ENCODE measurements around the gene EP400. TPM values are rescaled to one million over a fixed set of nuclear protein-coding genes. Genes with fewer than 3 reads are reported as not detected.

The EP400 gene
- total RNA-seq, 1 experiment from 2014 or later: 61.7 TPM

DNA sequence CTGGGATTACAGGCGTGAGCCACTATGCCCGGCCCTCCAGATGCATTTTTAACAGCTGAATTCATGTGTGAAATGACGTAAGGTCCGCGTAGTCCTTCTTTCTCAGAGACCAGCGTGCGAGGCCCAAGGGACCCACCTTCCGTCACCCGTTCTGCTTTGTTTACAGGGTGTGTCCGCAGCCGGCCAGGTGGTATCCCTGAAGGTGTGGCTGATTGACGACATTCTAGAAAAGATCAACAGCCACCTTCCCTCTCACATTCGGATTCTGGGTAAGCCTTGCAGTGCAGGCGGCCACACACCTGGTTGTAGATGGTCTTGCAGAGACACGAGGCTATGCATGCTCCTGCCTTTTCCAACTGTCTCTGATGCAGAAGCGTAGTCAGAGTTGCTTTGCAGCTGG is 10.7 kb upstream of the EP400 start:
- H3K4ac ChIP-seq (ENCODE audit: low read depth, low read length): no peak overlapping the region
- no peak overlapping the region for H2AK5ac ChIP-seq (ENCODE audit: insufficient read length, low read length)
- Mint-ChIP-seq H3K27ac (no peak overlapping the region; a peak in 1 of 7 replicates), H3K36me3 (ENCODE audit: insufficient read depth in 1 of 3, low read depth in 3 of 3) (peaks cover 59 to 93% (median 69%) of the 10 kb centered on the region in 3 experiments; a peak in 6 of 7 replicates), H3K9me3 (no peaks in the 10 kb centered on the region), H3K4me1 (no peaks in the 10 kb centered on the region), H3K4me3 (no peak overlapping the region), H3K27me3 (ENCODE audit: low read depth) (no peaks in the 10 kb centered on the region)
- H3K56ac ChIP-seq (ENCODE audit: insufficient read length, low read depth, low read length): no peak overlapping the region
- H2BK15ac ChIP-seq (ENCODE audit: low read depth, low read length): no peak overlapping the region
- H3K79me2 ChIP-seq (ENCODE audit: insufficient read depth, low read length): no peaks in the 10 kb centered on the region; the same call in 1 of the 2 replicates
- H3K9me3 ChIP-seq (ENCODE audit: control insufficient read depth, low read depth, low read length): no peaks in the 10 kb centered on the region
- H3K9ac ChIP-seq (ENCODE audit: extremely low read depth, insufficient read length, low read length): no peak overlapping the region
- no peak overlapping the region for H4K5ac ChIP-seq (ENCODE audit: insufficient read length, low read depth, low read length)
- no peak overlapping the region for H2BK5ac ChIP-seq (ENCODE audit: insufficient read length, low read length)
- no peak overlapping the region for H2BK12ac ChIP-seq (ENCODE audit: insufficient read length, low read depth, low read length)
- H3K27me3 ChIP-seq (ENCODE audit: insufficient read depth, low read length): no peaks in the 10 kb centered on the region
- TF ChIP-seq, protein P1, sequence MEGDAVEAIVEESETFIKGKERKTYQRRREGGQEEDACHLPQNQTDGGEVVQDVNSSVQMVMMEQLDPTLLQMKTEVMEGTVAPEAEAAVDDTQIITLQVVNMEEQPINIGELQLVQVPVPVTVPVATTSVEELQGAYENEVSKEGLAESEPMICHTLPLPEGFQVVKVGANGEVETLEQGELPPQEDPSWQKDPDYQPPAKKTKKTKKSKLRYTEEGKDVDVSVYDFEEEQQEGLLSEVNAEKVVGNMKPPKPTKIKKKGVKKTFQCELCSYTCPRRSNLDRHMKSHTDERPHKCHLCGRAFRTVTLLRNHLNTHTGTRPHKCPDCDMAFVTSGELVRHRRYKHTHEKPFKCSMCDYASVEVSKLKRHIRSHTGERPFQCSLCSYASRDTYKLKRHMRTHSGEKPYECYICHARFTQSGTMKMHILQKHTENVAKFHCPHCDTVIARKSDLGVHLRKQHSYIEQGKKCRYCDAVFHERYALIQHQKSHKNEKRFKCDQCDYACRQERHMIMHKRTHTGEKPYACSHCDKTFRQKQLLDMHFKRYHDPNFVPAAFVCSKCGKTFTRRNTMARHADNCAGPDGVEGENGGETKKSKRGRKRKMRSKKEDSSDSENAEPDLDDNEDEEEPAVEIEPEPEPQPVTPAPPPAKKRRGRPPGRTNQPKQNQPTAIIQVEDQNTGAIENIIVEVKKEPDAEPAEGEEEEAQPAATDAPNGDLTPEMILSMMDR (conservative IDR thresholded peaks at IDR 0.05): no peak
- H3K27ac ChIP-seq (ENCODE audit: insufficient read length, low read depth, low read length): no peak overlapping the region
- no peak overlapping the region for H2AFZ ChIP-seq (ENCODE audit: low read length)
- H4K91ac ChIP-seq (ENCODE audit: insufficient read length, low read depth, low read length): no peak overlapping the region
- no peak overlapping the region for H3K4me2 ChIP-seq (ENCODE audit: insufficient read depth, insufficient read length, low read length)
- no peaks in the 10 kb centered on the region for H3K23me2 ChIP-seq (ENCODE audit: insufficient read length, low read depth, low read length, poor library complexity, severe bottlenecking)
- H3K23ac ChIP-seq (ENCODE audit: insufficient read length, low read depth, low read length): no peak overlapping the region
- H2BK120ac ChIP-seq (ENCODE audit: low read depth, low read length, poor library complexity, severe bottlenecking): no peak overlapping the region
- H4K20me1 ChIP-seq (ENCODE audit: control insufficient read depth, insufficient read depth, insufficient read length): no peaks in the 10 kb centered on the region
- H4K8ac ChIP-seq (replicated peaks; ENCODE audit: insufficient read length, low read depth, low read length): no peak overlapping the region
- H3K4me1 ChIP-seq (ENCODE audit: insufficient read depth, low read length): no peaks in the 10 kb centered on the region
- no peak overlapping the region for H3K14ac ChIP-seq (ENCODE audit: insufficient read depth, low read length)
- H3K79me1 ChIP-seq (ENCODE audit: insufficient read depth, low read depth, low read length, poor library complexity, severe bottlenecking): no peaks in the 10 kb centered on the region
- H3T11ph ChIP-seq (ENCODE audit: low read length): no peak overlapping the region
- DNase-seq: no peak
- H3K18ac ChIP-seq (ENCODE audit: insufficient read length, low read depth, low read length): no peak overlapping the region
- WGBS (ENCODE audit: extremely low coverage, insufficient read length, low lambda C conversion rate): no CpG with 5 or more reads among the region's 16 CpGs
- H2BK20ac ChIP-seq (ENCODE audit: low read depth, low read length, poor library complexity, severe bottlenecking): no peak overlapping the region
